ENCODE data around the gene STXBP1.

- TF ChIP-seq EZH2phosphoT487 (IDR thresholded peaks at IDR 0.05; ENCODE audit: insufficient read depth, low read depth) = no peak
- TF ChIP-seq EZH2 (IDR thresholded peaks at IDR 0.05; ENCODE audit: insufficient read depth, poor library complexity, severe bottlenecking) = no peak
Observed at GRCh38 chr9:127689329-127690000, 77.4 kb downstream of the STXBP1 start.

Measured in GM23248 (cell line).